HepG2 (cell line): ENCODE data around the gene RUSC1. TPM values are rescaled to one million over a fixed set of nuclear protein-coding genes. Genes with fewer than 3 reads are reported as not detected.

Experiments used
- ATF7-NPFF ChIP-seq: sonication (generic); formaldehyde crosslinking; IDR thresholded peaks from 2 replicates; pipeline ENCODE4 v1.8.1; 2023; ENCODE audit warnings: mild to moderate bottlenecking, low read depth, missing genetic modification reagents, moderate library complexity
- DMAP1 ChIP-seq: IDR thresholded peaks from 2 replicates; pipeline ENCODE4 v1.6.1; 2016
- HNRNPL ChIP-seq: fragments of 200-400 bp; formaldehyde crosslinking; IDR thresholded peaks from 2 replicates; pipeline ENCODE4 v1.6.1; 2017; ENCODE audit warnings: mild to moderate bottlenecking, low read depth, low read length
- IRX3 ChIP-seq: sonication (generic); formaldehyde crosslinking; IDR thresholded peaks from 2 replicates; pipeline ENCODE4 v1.8.1; 2023; ENCODE audit warnings: mild to moderate bottlenecking, low read depth, missing genetic modification reagents, borderline replicate concordance
- ISX ChIP-seq: sonication (generic); formaldehyde crosslinking; conservative IDR thresholded peaks from 2 replicates; pipeline ENCODE4 v1.5.0; 2020; ENCODE audit warnings: missing genetic modification reagents
- MEF2D ChIP-seq: sonication (generic); formaldehyde crosslinking; IDR thresholded peaks from 2 replicates; pipeline ENCODE4 v1.5.1; 2020; ENCODE audit warnings: mild to moderate bottlenecking, missing genetic modification reagents
- MTA1 ChIP-seq: sonication (generic); formaldehyde crosslinking; IDR thresholded peaks from 2 replicates; pipeline ENCODE4 v1.4.0; 2020; ENCODE audit warnings: missing genetic modification reagents, mild to moderate bottlenecking, borderline replicate concordance
- NR1H2 ChIP-seq: sonication (generic); formaldehyde crosslinking; IDR thresholded peaks from 2 replicates; pipeline ENCODE4 v1.8.1; 2022; ENCODE audit warnings: low read depth, missing genetic modification reagents, borderline replicate concordance
- NR2F2 ChIP-seq: IDR thresholded peaks from 2 replicates; pipeline ENCODE4 v1.6.1; 2012; ENCODE audit warnings: low read depth, inconsistent platforms, borderline replicate concordance
- ONECUT2 ChIP-seq: sonication (generic); formaldehyde crosslinking; IDR thresholded peaks from 2 replicates; pipeline ENCODE4 v1.4.0; 2020; ENCODE audit warnings: missing genetic modification reagents
- REL ChIP-seq: sonication (generic); formaldehyde crosslinking; conservative IDR thresholded peaks from 2 replicates; pipeline ENCODE4 v1.8.0; 2022; ENCODE audit warnings: mild to moderate bottlenecking, missing genetic modification reagents, moderate library complexity
- SRF ChIP-seq: IDR thresholded peaks from 2 replicates; pipeline ENCODE4 v1.6.1; 2011; ENCODE audit warnings: mild to moderate bottlenecking, low read depth, low read length, moderate library complexity
- ZFY ChIP-seq: sonication (generic); formaldehyde crosslinking; IDR thresholded peaks from 2 replicates; pipeline ENCODE4 v1.4.0; 2020; ENCODE audit warnings: missing genetic modification reagents
- ZNF136 ChIP-seq: sonication (generic); formaldehyde crosslinking; IDR thresholded peaks from 2 replicates; pipeline ENCODE4 v1.8.1; 2022; ENCODE audit warnings: low read depth, mild to moderate bottlenecking, moderate library complexity, missing genetic modification reagents
- ZNF205 ChIP-seq: IDR thresholded peaks from 2 replicates; pipeline ENCODE4 v1.6.1; 2018; ENCODE audit warnings: missing biosample characterization, missing genetic modification reagents
- ZNF367 ChIP-seq: sonication (generic); formaldehyde crosslinking; IDR thresholded peaks from 2 replicates; pipeline ENCODE4 v1.4.0; 2020; ENCODE audit warnings: missing genetic modification reagents, borderline replicate concordance
- ZNF382 ChIP-seq: sonication (generic); formaldehyde crosslinking; IDR thresholded peaks from 2 replicates; pipeline ENCODE4 v1.5.0; 2020; ENCODE audit warnings: missing genetic modification reagents, mild to moderate bottlenecking, borderline replicate concordance
- ZNF496 ChIP-seq: sonication (generic); formaldehyde crosslinking; IDR thresholded peaks from 2 replicates; pipeline ENCODE4 v1.8.1; 2023; ENCODE audit warnings: mild to moderate bottlenecking, moderate library complexity, missing genetic modification reagents; ENCODE audit not compliant: insufficient replicate concordance
- ZNF570 ChIP-seq: sonication (generic); formaldehyde crosslinking; IDR thresholded peaks from 2 replicates; pipeline ENCODE4 v1.4.0; 2020; ENCODE audit warnings: mild to moderate bottlenecking, missing genetic modification reagents, borderline replicate concordance
- ZNF703 ChIP-seq: sonication (generic); formaldehyde crosslinking; IDR thresholded peaks from 2 replicates; pipeline ENCODE4 v1.5.1; 2020; ENCODE audit warnings: missing genetic modification reagents, mild to moderate bottlenecking, moderate library complexity, borderline replicate concordance
- ZNF777 ChIP-seq: sonication (generic); formaldehyde crosslinking; IDR thresholded peaks from 2 replicates; pipeline ENCODE4 v1.4.0; 2020; ENCODE audit warnings: missing genetic modification reagents
- ZNF790 ChIP-seq: sonication (generic); formaldehyde crosslinking; IDR thresholded peaks from 2 replicates; pipeline ENCODE4 v1.8.0; 2022; ENCODE audit warnings: missing genetic modification reagents, mild to moderate bottlenecking, borderline replicate concordance
- ZNF850 ChIP-seq: sonication (generic); formaldehyde crosslinking; conservative IDR thresholded peaks from 2 replicates; pipeline ENCODE4 v1.9.0; 2021; ENCODE audit warnings: mild to moderate bottlenecking, missing genetic modification reagents
- ZSCAN21 ChIP-seq: sonication (generic); formaldehyde crosslinking; IDR thresholded peaks from 2 replicates; pipeline ENCODE4 v1.8.0; 2022; ENCODE audit warnings: mild to moderate bottlenecking, missing genetic modification reagents, moderate library complexity, borderline replicate concordance
- polyA plus RNA-seq, 8 experiments: library from polyadenylated mRNA; depleted of rRNA in 3 of 8; stranded (reverse) in 7 of 8; unstranded in 1 of 8; fragments of >200 nt; fragmentation: Illumina TruSeq in 4 of 8; extraction: Trizol in 4 of 8; gene quantifications; 2 replicates each; pipeline versions ENCODE4 v1.2.1 to v1.2.3, GENCODE V29; 2011 to 2016; ENCODE audit warnings: low read depth in 4 of 8, missing spikeins in 1 of 8, mixed read lengths in 1 of 8; ENCODE audit not compliant: insufficient read depth in 1 of 8
- total RNA-seq, 5 experiments: library from RNA; depleted of rRNA; stranded (reverse); fragments of >200 nt; fragmentation: Illumina TruSeq; extraction: Trizol; gene quantifications; 2 replicates each; pipeline ENCODE4 v1.2.3, GENCODE V29; 2016; ENCODE audit warnings: low read depth in 1 of 5
- TF ChIP-seq, protein P1 (sequence below): sonication (generic); formaldehyde crosslinking; IDR thresholded peaks from 2 replicates; pipeline ENCODE4 v1.5.1; 2020; ENCODE audit warnings: missing genetic modification reagents, mild to moderate bottlenecking, borderline replicate concordance
- TF ChIP-seq, protein P2 (sequence below): sonication (generic); formaldehyde crosslinking; IDR thresholded peaks from 2 replicates; pipeline ENCODE4 v1.4.0; 2020; ENCODE audit warnings: missing genetic modification reagents, mild to moderate bottlenecking, borderline replicate concordance
- TF ChIP-seq, protein P3 (sequence below): IDR thresholded peaks from 2 replicates; pipeline ENCODE4 v1.6.1; 2016; ENCODE audit warnings: missing compliant biosample characterization, missing genetic modification reagents, borderline replicate concordance

RUSC1 gene
- total and polyA plus RNA-seq, 2 of the 13 experiments (the other 11 are each of a cell fraction or from before 2014, with no cell fraction given) = 18.7 to 20.4 TPM

DNA sequence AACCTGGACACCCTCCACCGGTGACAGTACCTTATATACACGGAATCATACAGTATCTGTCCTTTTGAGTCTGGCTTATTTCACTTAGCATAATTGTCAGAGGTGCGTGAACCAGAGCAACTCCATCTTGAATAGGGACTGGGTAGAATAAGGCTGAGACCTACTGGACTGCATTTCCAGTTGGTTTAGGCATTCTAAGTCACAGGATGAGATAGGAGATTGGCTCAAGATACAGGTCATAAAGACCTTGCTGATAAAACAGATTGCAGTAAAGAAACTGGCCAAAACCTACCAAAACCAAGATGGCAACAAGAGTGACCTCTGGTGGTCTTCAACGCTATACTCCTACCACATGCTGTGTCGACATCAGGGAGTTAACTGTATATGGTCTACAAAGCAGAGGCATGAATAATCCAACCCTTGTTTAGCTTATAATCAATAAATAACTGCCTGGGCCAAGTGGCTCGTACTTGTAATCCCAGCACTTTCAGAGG is 13.4 kb upstream of the RUSC1 start (continued):
- no peak for TF ChIP-seq ZNF367
- no peak for TF ChIP-seq ISX (CRISPR knock-in tag)
- TF ChIP-seq, protein P1, sequence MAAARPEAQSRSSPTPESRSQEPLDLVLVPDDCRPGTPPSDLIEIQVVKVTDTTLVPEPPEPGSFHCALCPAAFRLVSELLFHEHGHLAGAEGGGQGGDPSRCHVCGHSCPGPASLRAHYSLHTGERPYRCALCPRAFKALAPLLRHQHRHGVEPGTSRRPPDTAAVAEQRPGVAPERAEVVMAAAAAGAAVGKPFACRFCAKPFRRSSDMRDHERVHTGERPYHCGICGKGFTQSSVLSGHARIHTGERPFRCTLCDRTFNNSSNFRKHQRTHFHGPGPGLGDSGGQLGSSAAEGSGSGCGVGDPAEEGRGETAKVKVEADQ (CRISPR knock-in tag) = no peak
- no peak for TF ChIP-seq ZNF703 (CRISPR knock-in tag)
- TF ChIP-seq HNRNPL = no peak
- no peak for TF ChIP-seq ZNF205 (CRISPR knock-in tag)
- TF ChIP-seq MEF2D (CRISPR knock-in tag) = no peak
- no peak for TF ChIP-seq SRF
- TF ChIP-seq, protein P2, sequence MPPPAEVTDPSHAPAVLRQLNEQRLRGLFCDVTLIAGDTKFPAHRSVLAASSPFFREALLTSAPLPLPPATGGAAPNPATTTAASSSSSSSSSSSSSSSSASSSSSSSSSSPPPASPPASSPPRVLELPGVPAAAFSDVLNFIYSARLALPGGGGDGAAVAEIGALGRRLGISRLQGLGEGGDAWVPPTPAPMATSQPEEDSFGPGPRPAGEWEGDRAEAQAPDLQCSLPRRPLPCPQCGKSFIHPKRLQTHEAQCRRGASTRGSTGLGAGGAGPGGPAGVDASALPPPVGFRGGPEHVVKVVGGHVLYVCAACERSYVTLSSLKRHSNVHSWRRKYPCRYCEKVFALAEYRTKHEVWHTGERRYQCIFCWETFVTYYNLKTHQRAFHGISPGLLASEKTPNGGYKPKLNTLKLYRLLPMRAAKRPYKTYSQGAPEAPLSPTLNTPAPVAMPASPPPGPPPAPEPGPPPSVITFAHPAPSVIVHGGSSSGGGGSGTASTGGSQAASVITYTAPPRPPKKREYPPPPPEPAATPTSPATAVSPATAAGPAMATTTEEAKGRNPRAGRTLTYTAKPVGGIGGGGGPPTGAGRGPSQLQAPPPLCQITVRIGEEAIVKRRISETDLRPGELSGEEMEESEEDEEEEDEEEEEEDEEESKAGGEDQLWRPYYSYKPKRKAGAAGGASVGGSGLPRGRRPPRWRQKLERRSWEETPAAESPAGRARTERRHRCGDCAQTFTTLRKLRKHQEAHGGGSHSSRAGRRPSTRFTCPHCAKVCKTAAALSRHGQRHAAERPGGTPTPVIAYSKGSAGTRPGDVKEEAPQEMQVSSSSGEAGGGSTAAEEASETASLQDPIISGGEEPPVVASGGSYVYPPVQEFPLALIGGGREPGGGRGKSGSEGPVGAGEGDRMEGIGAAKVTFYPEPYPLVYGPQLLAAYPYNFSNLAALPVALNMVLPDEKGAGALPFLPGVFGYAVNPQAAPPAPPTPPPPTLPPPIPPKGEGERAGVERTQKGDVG (CRISPR knock-in tag) = no peak
- 0 out of 2 replicates have a peak, but pooled peaks have one; percentile 23 for TF ChIP-seq ZSCAN21
- peak; percentile 18; the same call in 1 of the 2 replicates for TF ChIP-seq ZNF790 (CRISPR knock-in tag)
- TF ChIP-seq ZNF850 (CRISPR knock-in tag) = no peak
- 0 out of 2 replicates have a peak, but pooled peaks have one; percentile 20 for TF ChIP-seq NR2F2
- TF ChIP-seq ONECUT2 (CRISPR knock-in tag) = peak; percentile 55; the same call in 1 of the 2 replicates
- no peak for TF ChIP-seq IRX3 (CRISPR knock-in tag)
- TF ChIP-seq ZNF382 = no peak
- no peak for TF ChIP-seq ZNF570 (CRISPR knock-in tag)
- no peak for TF ChIP-seq ATF7-NPFF (CRISPR knock-in tag)
- TF ChIP-seq ZNF496 (CRISPR knock-in tag) = no peak
- TF ChIP-seq, protein P3, sequence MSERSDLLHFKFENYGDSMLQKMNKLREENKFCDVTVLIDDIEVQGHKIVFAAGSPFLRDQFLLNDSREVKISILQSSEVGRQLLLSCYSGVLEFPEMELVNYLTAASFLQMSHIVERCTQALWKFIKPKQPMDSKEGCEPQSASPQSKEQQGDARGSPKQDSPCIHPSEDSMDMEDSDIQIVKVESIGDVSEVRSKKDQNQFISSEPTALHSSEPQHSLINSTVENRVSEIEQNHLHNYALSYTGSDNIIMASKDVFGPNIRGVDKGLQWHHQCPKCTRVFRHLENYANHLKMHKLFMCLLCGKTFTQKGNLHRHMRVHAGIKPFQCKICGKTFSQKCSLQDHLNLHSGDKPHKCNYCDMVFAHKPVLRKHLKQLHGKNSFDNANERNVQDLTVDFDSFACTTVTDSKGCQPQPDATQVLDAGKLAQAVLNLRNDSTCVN = no peak
- TF ChIP-seq ZNF136 = 0 out of 2 replicates have a peak, but pooled peaks have one; percentile 58
- no peak for TF ChIP-seq ZFY (CRISPR knock-in tag)
- no peak for TF ChIP-seq DMAP1 (CRISPR knock-in tag)
- TF ChIP-seq NR1H2 (CRISPR knock-in tag) = no peak
- TF ChIP-seq ZNF777 = no peak
- TF ChIP-seq MTA1 (CRISPR knock-in tag) = no peak
- no peak for TF ChIP-seq REL (CRISPR knock-in tag)
